NCI-H460 (cell line): ENCODE data around the gene CTNNBIP1. TPM values are rescaled to one million over a fixed set of nuclear protein-coding genes. Genes with fewer than 3 reads are reported as not detected.
"Not testable (repeated sequence)": the region's sequence is repeated elsewhere in the genome, so short reads cannot be mapped to it uniquely, and the experiment has no call there.

Source experiments
- DNase-seq: peaks from one replicate; pipeline ENCODE4 v3.0.0-alpha.2; 2016; ENCODE audit warnings: low read depth; ENCODE audit errors: extremely low read depth
- polyA plus RNA-seq: library from polyadenylated mRNA; depleted of rRNA; stranded (reverse); fragments of >200 nt; gene quantifications from 2 replicates; pipeline ENCODE4 v1.2.3, GENCODE V29; 2014; cell fraction: nucleus; rRNA removed
- total RNA-seq: library from RNA; depleted of rRNA; stranded (reverse); fragments of >200 nt; shearing (Covaris generic); gene quantifications from 2 replicates; pipeline ENCODE4 v1.2.3, GENCODE V29; 2014; rRNA removed

Gene CTNNBIP1, protein sequence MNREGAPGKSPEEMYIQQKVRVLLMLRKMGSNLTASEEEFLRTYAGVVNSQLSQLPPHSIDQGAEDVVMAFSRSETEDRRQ
- total RNA-seq: 5.4 and 8.0 TPM in 2 replicates
- polyA plus RNA-seq: 7.9 and 11.2 TPM in 2 replicates

DNA sequence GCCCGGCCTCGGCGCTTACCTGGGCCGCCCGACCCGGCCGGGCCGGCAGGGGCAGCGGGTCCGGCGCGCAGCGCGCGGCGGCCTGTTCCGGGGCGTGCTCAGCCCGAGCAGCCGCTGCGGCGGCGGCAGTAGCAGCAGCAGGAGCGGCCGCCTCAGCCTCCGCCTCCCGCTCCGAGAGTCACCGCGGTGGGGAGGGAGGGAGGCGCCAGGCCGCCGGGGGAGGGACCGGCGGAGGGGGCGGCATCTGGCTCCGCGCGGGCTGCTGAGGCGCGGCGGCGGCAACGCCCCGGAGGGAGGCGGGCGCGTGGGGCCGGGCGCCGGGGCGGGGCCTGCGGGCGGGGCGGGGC lies at the start of gene CTNNBIP1:
Gene CTNNBIP1 (minus strand): TSS at position 194 of the 347 bp plus-strand sequence. CDS start 38,205 bp downstream, outside the sequence.
- no peak for DNase-seq

DNA sequence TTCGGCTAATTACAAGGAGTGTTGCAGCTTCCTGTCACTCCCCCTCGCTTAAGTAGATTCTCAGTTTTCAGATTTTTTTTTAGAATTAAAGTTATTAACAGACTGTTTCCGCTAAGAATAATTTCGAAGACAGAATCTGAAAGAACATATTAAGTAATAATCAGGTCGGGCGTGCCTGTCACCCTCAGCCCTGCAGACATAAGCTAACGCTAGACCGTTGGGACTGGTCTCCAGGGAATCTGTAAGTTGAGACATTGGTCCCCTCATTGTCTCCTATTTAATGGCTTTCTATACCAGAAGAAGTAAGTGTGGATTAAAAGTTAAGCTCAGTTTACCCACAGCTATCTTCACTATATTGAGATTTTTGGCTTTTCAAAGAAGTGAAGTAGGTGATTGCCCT lies 47.7 kb upstream of the CTNNBIP1 start:
- DNase-seq: no peak

DNA sequence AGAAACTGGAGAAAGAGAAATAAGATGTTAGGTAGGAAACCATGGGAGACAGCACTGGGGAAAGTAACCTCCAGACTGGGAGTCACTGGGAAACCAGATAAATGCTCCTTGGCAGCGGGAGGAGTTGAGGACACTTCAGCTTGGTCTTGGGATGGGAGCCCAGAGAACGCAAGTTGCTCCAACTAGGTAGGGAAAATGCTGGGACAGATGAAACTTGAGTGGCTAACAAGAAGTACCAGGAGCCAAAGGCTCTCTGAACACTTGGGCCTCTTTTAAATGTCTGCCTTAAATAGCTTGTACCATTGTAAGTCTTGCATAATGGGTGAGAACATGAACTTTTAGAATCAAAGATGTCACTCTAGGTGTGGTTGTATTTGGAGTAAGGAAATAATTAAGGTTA lies 36.2 kb upstream of the CTNNBIP1 start:
- DNase-seq: no peak

DNA sequence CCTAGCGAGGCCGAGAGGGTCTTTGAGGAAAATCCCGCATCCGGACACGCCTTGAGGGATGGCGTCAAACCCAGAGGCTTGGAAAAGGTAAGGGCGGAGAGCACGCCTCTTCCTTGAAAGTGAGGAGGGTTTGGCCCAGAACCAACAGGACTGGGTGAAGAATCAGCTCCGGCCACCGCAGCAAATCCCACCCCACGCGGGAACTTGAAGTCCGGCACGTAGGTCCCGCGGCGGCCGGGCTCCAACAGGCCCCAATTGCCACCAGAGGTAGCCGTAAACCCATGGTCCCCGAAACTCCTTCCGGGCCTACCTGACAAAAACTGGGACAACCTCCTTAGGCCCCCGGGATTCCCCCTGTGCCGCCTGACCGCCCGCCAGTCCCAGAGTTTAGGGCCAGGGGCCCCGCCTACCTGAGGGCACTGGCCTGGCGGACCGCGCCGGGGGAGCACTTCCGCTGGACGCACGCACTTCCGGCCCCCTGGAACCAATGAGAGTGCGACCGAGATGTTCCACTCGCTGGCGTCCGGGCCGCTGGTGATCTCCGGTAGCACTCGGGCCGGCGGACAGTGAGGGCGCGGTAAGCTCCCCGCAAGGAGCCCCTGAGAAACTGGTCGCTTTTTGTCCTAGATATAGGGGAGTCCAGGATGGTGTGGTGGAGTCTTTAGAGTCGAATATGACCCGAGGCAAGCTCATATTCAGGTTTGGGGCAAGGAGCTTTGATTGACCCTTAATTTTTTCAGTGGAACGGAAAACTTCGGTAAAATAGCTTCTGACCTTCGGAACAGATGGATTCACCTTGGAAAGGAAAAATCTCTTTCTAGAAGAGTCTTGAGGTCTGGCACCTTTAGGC lies 33.1 kb upstream of the CTNNBIP1 start, which contains the start of the genes LZIC and NMNAT1:
Gene LZIC (minus strand): TSS at position 453 of the 850 bp plus-strand sequence. CDS start 6,772 bp downstream, outside the sequence.
Gene NMNAT1 (plus strand): TSS at position 537 of the 850 bp plus-strand sequence. CDS start 28,599 bp downstream, outside the sequence.
- DNase-seq: peak; percentile 85

DNA sequence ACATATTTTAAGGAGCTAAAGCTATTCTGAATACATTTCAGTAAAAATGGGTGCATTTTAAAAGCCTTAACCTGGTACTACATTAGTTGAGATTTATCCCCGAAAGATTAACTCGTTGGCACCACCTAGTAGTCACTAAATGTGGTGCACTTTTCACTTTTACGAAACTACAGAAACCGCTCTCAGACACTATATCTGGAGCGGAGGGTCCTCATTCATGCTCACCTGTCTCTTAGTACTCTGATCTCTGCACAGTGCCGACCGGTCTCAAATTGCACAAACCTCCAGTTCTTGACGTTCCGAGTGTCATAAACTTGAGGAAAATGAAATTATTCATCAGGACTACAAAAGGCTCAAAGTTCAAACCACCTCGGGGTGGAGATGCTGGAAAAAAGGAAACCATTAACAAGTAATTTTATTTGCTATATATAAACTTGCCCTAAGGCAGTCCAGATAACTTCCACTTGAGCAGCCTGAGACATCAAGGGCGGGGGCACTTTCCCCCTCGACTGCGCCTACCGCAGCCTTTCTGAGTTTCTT lies 32.4 kb upstream of the CTNNBIP1 start:
- DNase-seq: peak; percentile 21

DNA sequence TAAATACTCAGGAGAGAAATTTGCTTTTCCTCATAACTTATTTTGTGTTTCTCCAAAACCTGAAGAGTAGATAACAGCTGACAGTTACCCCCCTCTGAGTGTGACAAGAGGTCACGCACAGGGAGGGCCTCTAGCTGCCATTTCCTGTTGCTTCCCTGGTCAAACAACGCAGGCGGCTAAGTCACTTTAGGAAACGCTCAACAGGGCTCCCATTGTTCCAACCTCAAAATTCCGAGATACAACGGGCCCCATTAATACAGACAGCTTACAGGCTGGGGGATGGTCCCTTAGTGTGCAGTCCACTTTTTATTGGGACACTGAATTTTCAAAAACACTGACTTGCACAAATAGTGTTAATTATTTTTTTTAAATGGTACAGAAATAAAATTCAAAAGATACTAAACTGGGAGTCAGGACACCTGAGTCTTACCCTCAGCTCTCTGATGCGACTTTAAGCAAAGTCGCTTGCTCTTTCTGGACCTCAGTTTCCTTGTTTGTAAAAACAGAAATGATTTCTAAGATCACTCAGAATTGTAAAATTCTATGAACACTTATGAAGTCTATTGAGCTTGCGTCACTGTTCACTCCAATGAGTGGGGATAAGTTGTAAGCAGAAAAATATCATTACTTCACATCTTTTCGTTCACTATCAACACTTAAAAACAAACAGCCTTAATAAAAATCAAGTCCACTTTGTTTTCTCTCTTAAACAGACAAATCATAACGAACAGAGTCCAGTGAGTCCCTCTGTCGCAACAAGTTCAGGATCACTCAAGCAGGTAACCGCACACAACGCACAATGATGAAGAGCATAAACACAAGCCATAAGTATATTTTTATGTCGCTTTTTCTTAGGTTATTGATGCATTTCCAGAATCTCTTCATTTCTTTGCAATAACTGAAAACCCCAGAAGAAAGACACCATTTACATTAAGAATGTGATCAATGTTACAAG lies 19.6 kb upstream of the CTNNBIP1 start:
- DNase-seq: no peak

DNA sequence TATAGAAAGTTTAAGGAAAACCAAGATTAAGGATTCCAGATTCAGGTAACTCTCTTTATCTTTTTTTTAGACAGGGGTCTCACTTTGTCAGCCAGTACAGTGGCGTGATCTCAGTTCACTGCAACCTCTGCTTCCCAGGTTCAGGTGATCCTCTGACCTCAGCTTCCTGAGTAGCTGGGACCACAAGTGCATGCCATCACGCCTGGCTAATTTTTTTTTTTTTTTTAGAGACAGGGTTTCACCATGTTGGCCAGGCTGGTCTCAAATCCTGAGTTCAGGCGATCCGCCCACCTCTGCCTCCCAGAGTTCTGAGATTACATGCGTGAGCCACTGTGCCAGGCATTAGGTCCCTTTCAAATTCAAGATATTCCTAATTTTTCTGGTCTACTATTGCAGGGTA lies 17.2 kb upstream of the CTNNBIP1 start:
- DNase-seq: no peak

DNA sequence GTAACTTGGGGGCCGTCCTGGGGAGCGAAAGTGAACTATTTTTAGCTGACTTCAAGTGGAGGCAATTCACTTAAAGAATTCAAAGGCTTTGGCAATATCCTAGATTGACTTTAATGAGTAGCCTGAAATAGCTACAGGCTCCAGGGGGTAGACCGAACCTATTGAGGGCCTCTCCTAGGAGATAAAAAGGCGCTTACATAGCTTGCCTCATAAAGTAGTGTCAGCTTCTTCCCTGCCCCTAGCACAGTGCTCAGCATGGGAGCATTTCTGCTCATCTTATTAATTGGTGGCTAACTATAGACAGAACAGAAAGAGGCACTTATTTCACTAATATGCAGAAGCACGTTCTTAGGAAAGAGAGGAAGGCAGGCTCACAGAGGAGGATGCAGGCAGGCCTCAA lies 12.3 kb upstream of the CTNNBIP1 start:
- DNase-seq: no peak

DNA sequence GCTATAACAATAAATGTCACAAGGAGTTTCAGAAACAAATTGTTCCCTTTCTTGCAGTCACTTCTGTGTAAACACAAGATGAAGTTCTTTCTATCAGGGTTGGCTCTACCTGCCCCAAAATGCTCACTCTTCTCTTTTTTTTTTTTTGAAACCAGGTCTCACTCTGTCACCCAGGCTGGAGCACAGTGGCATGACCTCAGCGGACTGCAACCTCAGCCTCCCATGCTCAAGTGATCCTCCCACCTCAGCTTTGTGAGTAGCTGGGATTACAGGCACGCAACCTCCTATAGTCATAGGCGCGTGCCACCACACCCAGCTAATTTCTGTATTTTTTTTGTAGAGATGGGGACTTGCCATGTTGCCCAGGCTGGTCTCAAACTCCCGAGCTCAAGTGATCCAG lies 10.5 kb upstream of the CTNNBIP1 start:
- DNase-seq: no peak

DNA sequence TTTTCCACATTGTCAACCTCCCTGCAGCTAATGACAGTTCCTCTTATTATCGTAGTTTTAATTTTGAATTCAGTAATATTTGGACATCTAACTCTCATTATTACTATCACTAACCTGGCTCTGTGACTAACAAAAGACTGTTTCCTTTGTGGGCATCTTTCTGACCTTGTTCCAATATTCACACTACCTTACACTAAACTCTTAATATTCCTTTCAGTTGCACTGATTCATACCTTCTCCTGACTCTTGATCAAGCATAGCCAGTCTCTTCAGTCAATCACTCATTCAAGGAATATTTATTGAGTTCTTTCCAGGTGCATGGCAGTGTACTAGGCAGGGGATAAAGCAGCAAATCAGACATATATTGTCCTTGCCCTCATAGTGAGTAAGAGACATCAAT lies 7.8 kb upstream of the CTNNBIP1 start:
- no peak for DNase-seq

DNA sequence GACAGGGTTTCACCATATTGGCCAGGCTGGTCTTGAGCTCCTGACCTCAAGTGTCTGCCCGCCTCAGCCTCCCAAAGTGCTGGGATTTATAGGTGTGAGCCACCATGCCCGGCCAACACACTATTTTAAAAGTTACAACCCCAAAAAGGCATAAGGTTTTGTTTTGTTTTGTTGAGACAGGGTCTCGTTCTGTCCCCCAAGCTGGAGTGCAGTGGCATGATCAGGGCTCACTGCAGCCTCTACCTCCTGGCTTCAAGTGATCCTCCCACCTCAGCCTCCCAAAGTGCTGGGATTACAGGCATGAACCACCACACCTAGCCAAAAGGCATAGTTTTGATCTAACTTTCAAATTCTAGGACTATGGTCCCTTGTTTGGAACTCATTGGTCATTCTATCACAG lies 7.4 kb upstream of the CTNNBIP1 start:
- not testable (repeated sequence) for DNase-seq

DNA sequence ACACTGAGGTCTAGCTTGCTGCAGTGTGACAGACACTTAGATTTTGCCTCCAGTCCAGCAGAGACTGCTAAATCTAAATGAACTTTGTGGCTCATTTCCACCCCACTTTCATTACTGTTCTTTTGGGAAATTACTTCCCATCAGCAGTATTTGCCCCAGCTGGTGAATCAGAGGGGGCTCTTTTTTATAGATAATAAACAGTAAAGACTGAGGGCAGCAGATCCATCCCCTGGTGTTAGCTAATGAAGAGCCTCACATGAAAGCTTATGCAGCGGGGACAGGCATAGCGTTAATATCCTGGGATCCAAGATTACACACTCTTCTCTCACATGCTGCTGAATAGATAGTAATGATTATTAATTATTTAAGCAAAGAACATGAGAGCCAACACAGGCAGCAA lies 6.4 kb upstream of the CTNNBIP1 start:
- DNase-seq: no peak

DNA sequence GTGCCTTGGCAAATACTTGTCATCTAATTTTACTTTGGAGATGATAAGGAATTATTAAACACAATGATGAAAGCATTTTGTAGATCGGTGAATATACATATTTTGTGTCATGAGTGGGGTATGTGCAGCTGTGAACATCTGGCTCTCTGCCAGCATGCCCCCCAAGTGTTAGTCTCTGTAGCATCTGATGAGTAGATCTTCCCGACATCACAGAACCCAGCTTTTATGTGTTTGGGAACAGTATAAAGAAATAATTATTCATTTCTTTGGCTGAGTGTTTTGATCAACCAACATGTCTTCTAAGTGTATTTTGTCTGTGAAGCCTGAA lies 4.5 kb upstream of the CTNNBIP1 start:
- DNase-seq: no peak

DNA sequence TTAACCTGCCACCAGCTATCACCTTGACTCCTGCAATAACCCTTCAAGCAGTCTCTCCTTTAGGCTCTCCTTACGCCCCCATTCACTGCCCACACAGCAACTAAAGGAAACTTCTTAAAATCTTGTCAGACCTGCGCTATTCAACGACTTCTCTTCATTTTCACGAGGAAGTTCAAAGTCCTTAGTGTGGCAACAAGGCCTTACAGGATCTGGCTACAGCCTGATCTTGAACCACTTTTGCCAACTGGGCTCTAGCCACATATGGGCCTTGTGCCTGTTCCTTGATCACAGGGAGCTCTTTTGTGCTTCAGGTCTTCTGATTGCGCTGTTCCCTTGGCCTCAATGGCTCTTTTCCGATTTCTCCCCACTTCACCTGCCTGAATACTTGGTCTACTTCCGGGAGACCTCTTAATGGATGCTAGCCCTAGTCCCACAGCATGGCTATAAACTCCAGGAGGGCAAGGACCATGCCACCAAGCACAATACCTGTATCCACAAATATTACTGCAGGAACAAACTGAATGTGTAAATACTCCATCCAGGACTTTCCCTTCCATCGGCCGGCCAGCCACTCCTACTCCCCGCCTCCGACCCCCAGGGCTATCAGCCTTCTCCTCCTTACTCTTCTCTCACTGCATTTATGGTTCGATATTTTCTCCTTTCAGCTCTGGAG lies 2.3 kb upstream of the CTNNBIP1 start:
- no peak for DNase-seq

DNA sequence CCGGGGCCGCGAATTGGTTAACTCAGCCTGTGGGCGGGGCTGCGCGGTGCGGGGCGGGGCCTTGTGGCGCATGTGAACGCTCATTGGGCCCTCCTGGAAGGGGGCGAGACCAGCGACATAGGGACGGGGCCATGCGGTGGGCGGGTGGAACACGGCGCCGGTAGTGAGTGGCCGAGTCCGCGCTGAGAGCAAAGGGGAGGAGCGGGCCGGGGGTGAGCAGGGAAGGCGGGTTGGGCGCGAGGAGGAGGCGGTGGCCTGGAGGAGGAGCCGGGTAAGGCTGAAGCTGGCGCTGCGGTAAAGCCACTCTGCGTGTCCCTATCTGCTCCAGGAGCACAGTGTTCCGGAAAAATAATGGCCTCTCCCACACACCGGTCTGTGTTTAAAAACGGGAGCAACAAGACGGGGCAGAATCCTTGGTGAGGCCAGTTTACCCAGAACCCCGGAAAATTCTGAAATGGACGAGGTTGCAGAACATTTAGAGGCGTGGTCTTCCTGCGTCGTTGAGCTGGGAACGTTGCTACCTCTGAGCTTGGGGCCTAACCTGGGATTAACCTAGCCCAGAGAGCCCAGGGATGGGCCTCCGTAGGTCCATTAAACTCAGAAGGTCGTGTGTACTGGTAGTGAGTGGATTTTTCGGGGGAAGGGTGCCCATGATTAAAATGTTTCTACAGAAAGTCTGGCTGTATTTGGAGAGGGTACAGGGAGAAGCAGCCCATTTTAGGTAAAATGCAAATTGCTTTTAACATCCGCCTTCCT lies 532 bp upstream of the CTNNBIP1 start:
- DNase-seq: peak; percentile 97

DNA sequence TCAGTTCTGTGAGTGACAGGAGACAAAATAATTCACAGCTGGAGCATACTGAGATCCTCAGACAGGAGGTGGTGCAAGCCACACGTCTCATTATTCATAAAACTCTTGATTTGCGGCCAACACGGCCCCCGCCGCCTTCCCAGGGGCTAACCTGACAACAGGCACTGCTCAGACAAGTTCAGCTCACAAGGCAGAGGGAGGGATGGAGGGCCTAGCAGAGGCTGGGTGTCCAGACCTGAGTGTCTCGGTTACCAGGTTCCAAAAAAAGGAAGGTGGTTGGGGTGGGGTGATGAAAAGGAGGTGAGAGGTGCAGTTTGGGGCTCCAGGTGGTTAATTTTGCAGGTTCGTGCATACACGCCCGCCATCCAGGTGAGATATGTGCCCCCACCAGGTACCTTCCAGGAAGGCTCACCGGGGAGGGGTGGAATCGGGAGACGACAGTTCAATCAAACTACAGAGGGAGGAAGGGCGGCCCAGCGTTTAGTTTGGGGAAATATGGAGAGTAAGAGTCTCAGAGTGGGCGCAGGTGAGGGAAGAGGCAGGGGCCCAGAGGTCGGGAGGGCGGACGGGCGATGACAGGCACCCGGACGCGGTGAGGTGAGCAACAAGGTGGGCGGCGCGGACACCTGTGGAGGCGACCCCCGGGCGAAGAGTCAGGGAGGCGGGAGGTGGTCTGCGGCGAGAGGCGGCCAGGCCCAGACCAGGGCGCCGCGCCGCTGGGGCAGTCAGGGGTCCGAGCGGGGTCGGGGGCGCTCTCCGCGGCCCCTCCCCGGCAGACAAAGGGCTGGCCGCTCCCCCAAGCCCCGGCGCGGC lies 629 bp downstream of the CTNNBIP1 start:
- no peak for DNase-seq

DNA sequence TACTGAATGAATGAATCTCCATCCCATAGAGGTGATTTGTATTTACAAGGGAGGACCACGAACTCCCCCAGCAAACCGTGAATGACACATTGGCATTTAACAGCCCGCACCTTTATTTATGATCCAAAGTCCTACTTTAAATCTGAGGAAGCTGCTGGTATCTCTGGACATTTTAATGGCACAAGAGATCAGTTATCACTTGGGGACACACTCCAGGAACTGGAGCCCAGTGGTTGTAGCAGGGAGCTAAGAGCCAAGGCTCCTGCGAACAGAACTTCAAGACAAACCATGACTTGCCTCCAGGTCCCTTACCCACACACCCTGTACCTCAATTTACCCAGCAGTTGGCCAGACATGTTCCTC lies 1.2 kb downstream of the CTNNBIP1 start:
- no peak for DNase-seq

DNA sequence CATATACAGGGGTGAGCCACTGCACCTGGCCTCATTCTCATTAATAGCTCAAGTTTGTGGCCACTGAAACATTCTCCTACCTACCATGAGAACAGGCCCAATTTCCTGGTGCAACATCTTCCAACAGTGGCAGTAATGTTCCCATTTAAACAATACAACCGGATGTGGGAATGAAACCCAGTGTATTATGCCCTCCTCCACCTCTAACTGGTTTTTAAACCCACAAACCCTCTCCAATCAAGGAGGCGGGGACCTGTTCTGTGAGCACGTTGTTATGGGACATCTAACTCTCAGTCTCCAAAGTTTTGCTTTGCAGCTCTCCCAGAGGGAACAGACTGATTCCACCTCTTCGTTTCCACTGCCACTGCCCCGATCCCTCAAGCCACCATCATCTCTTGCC lies 2.6 kb downstream of the CTNNBIP1 start:
- DNase-seq: no peak

DNA sequence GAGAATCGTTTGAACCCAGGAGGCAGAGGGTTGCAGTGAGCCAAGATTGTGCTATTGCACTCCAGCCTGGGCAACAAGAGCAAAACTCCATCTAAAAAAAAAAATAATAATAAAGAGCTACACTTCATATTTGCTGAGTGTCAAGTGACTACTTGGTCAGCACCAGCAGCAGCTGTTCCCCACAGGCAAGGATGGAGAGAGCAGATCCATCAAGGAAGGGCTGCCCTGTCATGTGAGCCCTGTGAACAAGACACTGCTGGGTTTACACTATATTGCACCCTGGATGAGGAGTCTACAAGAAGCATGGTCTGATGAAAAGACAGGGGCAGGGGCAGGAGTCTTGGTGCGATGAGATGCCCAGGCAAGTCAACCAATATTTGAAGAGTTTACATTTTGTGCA lies 3.6 kb downstream of the CTNNBIP1 start:
- no peak for DNase-seq
